Kidney epithelial cell (primary cell): ENCODE measurements around the gene CACTIN. TPM values are rescaled to one million over a fixed set of nuclear protein-coding genes. Genes with fewer than 3 reads are reported as not detected.
A peak's percentile ranks its signal among the peaks of the same experiment; 100 is the strongest.

ENCODE experiments used
- DNase-seq: peaks from one replicate; pipeline ENCODE4 v3.0.0-alpha.2; 2010; ENCODE audit warnings: low read depth
- H3K27me3 ChIP-seq: 2 replicates; pipeline ENCODE4 v1.6.0; 2011; ENCODE audit warnings: low read length; ENCODE audit not compliant: control insufficient read depth, insufficient read depth
- H3K36me3 ChIP-seq: 2 replicates; pipeline ENCODE4 v1.5.1; 2011; ENCODE audit warnings: low read length; ENCODE audit not compliant: control insufficient read depth, insufficient read depth
- H3K4me3 ChIP-seq: 2 replicates; pipeline ENCODE4 v1.5.1; 2011; ENCODE audit warnings: low read depth, mild to moderate bottlenecking, control low read depth, low read length
- total RNA-seq: library from RNA; depleted of rRNA; stranded (reverse); fragments of >200 nt; gene quantifications from 2 replicates; pipeline ENCODE4 v1.2.3, GENCODE V29; 2015
- TF ChIP-seq, protein P1 (sequence below): IDR thresholded peaks from 2 replicates; pipeline ENCODE4 v1.5.1; 2011; ENCODE audit warnings: mild to moderate bottlenecking, moderate library complexity, low read length, control low read depth, inconsistent platforms; ENCODE audit not compliant: insufficient read depth, poor library complexity, severe bottlenecking

The CACTIN gene
- total RNA-seq, 1 donor from 2014 or later: 46.6 TPM

DNA sequence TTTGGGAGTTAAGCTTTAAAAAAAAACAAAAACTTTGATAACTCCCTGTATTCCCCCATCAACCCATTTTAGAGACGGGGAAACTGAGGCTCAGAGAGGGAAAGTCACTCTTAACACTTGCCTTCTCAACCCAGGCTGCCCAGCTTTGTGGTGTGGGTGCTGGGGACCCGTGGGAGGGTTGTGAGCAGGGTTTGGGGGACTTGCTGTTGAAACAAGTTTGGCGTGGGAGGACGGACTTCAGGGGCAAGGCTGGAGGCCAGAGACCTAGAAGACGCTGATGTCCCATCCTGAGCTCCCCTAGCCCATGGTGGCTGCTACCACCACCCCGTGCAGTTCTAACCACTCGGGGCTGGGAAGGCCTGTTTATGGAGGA is 747 bp upstream of the CACTIN start:
- no peaks in the 10 kb centered on the region for H3K27me3 ChIP-seq
- DNase-seq: no peak
- TF ChIP-seq, protein P1, sequence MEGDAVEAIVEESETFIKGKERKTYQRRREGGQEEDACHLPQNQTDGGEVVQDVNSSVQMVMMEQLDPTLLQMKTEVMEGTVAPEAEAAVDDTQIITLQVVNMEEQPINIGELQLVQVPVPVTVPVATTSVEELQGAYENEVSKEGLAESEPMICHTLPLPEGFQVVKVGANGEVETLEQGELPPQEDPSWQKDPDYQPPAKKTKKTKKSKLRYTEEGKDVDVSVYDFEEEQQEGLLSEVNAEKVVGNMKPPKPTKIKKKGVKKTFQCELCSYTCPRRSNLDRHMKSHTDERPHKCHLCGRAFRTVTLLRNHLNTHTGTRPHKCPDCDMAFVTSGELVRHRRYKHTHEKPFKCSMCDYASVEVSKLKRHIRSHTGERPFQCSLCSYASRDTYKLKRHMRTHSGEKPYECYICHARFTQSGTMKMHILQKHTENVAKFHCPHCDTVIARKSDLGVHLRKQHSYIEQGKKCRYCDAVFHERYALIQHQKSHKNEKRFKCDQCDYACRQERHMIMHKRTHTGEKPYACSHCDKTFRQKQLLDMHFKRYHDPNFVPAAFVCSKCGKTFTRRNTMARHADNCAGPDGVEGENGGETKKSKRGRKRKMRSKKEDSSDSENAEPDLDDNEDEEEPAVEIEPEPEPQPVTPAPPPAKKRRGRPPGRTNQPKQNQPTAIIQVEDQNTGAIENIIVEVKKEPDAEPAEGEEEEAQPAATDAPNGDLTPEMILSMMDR: no peak
- no peak overlapping the region for H3K4me3 ChIP-seq
- peaks cover 2% of the 10 kb centered on the region for H3K36me3 ChIP-seq

DNA sequence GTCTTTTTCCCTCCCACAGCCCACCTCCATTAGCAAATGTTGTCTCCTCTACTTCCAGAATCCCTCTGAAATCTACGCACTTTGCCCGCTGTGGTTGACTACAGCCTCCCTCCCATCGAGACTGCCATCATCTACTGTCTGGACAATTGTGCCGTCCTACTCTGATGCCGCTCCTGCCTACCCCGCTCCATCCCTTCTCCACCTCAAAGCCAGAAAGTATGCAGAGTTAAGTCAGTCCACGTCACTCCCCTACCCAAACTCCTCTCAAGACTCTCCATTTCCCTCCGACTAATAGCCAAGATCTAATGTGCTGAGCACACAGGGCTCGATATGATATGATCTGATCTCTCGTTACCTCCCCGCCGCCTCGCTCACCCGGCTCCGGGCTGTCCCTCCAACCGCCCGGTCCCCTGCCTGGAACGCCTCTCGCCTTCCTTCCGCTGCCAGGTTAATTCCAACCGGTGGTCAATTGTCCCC is 556 bp downstream of the CACTIN start:
- Histone ChIP-seq H3K4me3 (peak overlapping the region; percentile 93), H3K36me3 (no peaks in the 10 kb centered on the region), H3K27me3 (no peaks in the 10 kb centered on the region)
- no peak for DNase-seq
- TF ChIP-seq, protein P1: no peak

DNA sequence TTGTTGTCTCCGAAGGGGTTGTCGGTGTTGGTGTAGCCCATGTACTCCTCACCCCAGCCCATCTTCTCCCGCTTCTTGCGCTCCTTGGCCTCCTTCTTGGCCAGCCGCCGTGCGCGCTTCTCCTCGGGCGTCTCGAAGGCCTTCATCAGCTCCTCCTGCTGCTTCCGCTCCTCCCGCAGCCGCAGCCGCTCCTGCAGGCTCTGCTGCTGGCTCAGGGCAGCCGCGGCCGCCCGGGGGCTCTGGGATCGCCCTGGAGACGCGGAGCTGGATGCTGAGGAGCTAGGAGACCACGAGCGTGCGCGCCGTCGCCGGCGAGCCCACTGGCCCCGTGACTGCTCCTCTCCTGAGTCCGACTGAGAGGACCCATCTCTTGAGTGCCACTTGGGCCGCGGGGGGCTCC is 2.9 kb downstream of the CACTIN start:
- H3K36me3 ChIP-seq: no peaks in the 10 kb centered on the region
- no peak overlapping the region for H3K4me3 ChIP-seq
- TF ChIP-seq, protein P1: no peak
- DNase-seq: no peak
- H3K27me3 ChIP-seq: no peaks in the 10 kb centered on the region

DNA sequence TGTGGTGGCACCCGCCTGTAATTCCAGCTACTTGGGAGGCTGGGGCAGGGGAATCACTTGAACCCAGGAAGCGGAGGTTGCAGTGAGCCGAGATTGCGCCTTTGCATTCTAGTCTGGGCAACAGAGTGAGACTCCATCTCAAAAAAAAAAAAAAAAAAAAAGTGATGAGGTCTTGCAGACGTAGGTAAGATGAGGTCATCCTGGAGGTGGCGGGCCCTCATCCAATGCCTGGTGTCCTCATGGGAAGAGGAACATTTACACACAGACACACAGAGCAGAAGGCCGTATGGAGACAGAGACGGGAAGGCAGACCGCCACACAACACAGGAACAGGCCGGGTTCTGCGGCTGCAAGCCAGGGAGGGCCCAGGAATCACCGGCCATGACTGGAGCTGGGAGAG is 4.4 kb downstream of the CACTIN start:
- no peak for DNase-seq
- no peaks in the 10 kb centered on the region for H3K27me3 ChIP-seq
- H3K4me3 ChIP-seq: no peak overlapping the region
- TF ChIP-seq, protein P1: no peak
- H3K36me3 ChIP-seq: no peaks in the 10 kb centered on the region

DNA sequence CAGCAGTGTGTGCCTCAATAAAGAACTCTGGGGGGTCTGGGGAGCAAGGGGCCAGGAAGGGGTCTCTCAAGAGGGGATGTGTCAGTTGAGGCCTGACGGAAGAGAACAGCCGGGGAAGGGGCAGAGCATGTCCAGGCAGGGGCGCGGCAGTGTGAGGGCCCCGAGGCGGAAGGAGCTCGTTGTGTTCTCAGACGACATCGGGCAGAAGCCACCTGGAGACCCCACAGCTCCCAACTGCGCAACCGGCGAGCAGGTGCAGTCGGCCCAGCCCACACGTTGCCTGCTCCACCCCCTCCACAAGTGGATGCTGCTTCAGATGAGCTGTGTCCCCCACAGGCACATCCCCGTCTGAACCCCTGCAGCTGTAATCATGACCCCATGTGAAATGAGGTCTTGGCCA is 4.9 kb downstream of the CACTIN start:
- no peaks in the 10 kb centered on the region for H3K36me3 ChIP-seq
- H3K4me3 ChIP-seq: no peak overlapping the region
- H3K27me3 ChIP-seq: no peaks in the 10 kb centered on the region
- DNase-seq: no peak
- TF ChIP-seq, protein P1: no peak

DNA sequence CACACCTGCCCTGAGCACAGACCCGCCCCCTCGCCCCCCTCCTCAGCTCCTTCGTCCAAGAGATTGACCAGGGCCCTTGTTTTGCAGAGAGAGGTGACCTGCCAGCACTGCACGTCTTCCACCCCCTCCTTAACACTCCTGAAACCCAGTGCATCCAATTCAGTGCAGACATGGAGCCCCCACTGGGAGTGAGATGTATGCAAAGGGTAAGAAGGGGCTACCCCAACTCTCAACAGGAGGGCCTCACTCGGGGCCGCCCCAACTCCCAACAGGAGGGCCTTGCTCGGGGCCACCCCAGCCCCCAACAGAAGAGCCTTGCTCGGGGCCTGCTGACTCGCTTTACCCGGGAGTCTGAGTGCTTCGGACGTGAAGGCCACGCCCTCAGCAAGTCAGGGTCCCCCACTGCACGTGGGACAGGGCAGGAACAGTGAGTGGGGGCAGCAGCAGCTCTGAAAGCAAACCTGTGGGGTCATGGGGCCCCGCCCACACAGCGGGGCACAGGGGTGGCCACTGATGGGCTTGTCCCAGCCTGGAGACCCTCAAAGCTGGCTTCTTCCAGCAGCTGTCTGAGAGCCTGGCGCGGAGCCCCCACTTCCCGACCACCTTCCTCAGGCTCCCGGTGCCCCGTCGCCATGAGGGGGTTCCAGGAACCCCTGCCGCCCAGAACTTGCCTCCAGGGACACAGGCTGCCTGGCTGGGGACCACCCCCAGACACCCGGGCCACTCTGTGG is 5.6 kb downstream of the CACTIN start:
- Histone ChIP-seq H3K36me3 (no peaks in the 10 kb centered on the region), H3K27me3 (no peaks in the 10 kb centered on the region), H3K4me3 (no peak overlapping the region)
- DNase-seq: no peak
- TF ChIP-seq, protein P1: no peak
